Stimulated activated CD8-positive, alpha-beta memory T cell treated with anti-CD3 and anti-CD28 coated beads, Interleukin-15, amount 100 ng/mL, for 1 hour (primary cell): ENCODE results near the gene ASPRV1.

Experiments
- DNase-seq: peaks from one replicate; pipeline ENCODE4 v3.0.0-alpha.2; 2020; ENCODE audit warnings: low read depth

ASPRV1 gene

DNA sequence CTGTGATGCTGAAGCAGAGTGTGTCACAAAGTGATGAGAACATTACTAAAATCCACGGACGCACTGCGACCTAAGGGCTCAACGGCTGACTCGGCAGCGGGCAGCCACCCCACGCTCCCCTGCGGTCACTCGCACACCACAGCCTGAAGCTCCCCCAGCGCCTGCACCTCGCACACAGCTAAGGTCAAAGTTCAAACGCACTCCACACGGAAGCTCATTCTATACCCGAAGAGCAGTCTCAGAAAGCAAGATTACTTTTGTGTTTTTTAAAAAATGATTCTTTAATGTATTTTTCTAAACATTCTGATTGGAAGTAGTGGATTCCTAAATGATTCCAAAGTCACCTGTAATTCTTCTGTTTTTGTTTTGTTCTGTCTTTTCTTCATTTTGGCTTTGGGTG lies 21.7 kb downstream of the ASPRV1 start:
- no peak for DNase-seq

DNA sequence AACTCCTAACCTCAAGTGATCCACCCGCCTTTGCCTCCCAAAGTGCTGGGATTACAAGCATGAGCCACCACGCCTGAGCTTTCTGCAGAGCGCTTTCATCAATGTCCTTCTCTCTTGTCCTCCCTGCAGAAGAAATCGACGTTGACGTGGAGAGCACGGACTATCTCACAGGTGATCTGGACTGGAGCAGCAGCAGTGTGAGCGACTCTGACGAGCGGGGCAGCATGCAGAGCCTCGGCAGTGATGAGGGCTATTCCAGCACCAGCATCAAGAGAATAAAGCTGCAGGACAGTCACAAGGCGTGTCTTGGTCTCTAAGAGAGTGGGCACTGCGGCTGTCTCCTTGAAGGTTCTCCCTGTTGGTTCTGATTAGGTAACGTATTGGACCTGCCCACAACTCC lies 23.5 kb downstream of the ASPRV1 start:
- no peak for DNase-seq

DNA sequence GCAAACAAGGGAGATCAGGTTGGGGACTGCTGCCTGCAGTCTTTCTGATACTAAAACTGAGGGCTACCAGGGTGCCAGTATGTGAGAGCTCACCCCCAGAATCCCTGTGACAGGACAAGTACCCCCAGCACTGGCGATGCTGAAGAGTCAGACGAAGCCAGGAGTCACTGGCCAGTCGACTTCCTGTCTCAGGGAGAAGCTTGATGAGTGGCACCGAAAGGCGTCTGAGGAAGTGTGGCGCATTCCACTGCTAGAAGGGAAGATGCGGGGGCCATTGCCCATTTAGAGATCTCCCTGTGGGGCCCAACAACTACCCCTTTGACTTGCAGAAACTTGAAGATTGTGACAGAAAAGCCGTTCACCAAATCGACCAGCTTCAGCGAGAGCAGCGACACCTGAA lies 24.5 kb downstream of the ASPRV1 start:
- DNase-seq = no peak

DNA sequence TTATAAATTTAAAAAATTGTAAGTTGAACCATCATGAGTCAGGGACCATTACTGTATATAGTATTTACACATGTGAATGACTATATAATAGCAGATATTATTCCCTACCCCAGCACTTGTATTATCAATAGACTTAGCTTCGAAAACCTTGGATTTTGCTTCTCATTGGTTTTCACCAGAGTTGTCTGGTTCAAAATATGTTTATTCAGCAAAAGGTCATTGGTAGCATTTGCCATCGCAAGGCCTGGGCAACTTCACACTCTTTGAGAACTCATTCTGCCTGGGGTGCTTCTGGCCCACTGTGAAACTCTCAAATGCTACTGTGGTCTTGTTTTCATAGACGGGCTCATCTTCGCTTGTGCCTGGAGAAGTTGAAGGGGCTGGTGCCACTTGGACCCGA lies 26.4 kb downstream of the ASPRV1 start:
- DNase-seq = no peak

DNA sequence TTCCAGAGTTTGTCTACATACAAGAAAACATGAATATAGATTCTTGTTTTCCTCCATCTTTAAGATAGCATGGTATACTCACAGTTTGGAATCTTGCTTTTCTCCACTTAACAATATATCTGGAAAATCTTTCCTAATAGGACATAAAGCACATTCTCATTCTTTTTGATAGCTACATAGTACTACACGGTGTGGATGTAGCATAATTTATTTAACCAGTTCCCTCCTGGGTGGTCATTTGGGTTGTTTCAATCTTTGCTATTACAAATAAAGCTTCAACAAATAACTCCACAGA lies 26.9 kb downstream of the ASPRV1 start:
- DNase-seq = no peak

DNA sequence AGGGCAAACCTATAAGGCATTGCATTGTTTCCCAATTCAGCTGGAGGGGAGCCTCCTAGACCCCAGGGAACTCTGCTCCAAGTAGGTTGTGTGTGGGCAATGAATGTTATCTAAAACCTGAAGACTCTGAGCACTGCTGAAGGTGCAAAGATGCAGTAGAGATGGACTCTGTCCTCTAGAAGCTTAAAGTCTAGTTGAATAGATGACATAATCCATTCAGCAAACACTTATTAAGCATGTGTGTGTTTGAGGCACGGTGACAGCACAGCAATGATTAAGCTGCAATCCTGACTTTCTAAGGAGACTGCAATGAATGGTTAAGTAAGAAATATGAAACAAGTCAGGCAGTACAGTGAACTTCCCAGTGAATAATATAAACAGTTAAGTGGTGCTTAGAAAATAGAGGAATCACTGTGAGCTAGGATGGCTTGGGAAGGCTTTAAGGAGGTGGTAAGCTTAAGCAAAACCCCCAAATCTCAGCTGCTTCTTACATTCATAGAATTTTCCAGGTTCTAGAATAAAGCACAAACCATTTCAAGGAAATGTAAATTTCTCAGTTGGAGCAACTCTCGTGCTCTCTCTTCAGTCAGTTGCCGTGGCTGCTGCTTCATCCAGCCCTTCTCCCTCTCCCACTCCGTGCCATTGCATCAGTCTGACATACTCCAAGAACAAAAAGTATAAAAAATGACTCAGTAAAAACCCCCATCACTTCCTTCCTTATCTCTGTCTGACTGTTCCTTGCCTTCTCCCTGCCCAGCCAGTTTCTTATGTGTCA lies 27.4 kb downstream of the ASPRV1 start:
- DNase-seq = no peak

DNA sequence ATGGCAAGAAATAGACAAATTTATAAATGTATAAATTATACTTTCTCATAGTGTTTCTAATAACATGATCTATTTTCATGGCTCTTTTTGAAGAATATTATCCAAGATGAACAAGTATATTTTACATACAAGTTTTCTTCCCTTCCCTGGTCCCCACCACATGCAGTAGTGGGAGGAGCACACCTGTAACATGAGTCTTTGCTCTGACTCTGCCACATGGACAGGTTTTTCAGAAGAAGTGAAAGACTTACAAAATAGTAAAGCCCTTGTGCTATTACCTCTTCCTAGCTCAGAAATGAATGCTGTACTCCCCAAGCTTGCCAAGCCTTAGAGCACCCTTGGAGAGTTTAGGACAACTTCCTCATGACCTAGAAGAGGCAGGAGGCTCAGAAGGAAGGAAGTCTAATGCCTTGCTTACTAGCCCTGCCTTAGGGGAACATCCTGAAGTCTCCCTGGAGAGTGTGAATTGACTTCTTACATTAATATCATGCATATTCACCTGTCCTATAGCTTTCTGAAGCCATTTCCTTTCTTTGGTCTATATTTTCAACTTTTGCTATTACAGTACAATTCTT lies 28.1 kb downstream of the ASPRV1 start:
- no peak for DNase-seq

DNA sequence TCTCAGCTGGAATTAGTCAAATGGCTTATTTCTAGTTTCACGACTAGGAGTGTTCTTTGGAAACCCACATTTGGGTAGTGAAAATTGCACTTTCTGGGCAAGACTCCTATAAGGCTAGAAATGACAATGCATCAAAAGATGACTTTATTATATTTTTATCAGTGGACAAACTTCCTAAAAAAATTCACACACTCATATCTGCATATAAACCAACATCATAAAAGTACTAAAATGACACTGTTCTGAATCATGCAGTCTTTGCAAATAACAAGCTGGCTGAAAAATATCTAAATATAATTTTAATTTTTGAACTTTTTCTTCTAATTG lies 28.9 kb downstream of the ASPRV1 start:
- no peak for DNase-seq

DNA sequence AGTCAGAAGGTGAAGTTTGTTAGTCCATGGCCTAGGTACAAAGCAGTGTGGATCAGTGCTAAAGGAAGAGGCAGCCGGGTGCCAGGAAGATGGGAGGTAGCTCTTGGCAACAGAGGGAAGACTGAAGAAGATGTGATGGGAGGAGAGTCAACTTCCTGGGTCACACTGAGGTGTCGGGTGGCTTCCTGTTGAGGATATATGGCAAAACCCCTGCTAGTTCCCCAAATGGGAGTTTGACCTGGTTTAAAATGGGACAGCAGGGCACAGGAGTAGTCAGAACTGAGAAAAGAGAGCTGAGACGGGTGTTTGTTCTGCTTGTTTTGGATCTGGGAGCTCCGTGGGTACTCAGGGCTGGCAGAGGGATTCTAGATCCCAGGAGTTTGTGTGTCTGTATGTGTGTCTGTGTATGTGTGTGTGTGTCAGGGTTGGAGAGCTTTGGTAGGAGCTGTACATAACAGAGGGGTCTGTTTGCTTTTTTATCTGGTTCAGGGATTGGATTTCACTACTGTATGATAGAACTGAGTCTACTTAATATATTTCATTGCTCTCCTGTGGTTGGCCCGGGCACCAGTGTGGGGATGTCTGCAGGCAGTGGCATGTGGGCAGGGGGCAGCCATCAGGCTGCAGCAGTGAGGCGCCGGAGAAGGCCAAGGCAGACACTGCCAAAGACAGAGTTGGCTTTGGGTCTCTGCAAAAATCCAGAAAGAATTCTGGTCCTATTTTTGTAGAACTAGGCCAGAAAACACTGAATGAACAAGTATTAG lies 29.4 kb downstream of the ASPRV1 start:
- DNase-seq = no peak

DNA sequence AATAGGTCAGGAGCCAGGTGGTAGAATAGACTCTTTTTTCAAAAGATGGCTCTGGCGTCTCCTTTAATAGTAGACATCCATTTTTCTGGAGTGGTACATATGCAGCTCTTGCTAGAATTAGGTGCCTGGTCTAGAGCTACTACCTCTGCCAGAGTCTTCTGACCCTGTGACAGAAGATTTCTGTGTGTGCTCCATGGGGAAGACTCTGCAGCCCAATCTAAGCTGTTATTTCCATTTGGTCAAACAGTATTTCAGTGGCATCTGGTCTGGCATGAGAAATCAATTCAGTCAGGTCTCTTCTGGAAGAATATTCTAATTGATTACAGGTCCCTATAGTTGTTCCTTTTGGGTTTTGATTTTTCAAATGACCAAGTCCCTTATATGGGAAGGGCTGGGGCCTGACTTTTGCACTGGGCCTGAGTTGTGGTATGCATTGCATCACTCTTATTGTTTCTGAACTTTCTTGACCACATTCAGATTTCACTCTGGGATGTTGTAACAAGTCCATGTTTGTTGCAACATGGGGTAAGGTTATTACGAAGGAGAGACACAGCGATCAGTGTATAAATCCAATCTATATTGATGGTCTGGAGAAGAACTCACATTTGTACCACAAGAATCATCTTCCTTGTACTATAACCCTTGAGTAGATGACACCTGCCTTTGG lies 34.4 kb downstream of the ASPRV1 start:
- DNase-seq = no peak

DNA sequence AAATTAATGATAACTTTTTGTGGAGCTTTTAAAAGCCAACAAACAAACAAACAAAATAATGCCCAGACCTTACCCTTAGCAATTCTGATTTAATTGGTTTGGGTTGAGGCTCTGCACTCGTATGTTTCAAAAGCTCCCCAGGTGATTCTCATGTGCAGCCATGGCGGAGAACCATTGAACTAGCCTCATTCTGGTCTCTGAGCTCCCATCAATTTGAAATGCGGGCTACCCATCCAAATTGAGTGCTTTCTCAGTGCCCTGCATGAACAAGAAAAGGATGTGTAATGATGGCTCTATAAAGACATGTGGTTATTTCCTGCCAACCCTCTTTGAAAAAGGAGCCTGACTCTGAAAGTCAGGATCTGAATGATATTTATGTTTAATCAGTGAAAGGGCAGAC lies 38.3 kb downstream of the ASPRV1 start:
- DNase-seq = no peak

DNA sequence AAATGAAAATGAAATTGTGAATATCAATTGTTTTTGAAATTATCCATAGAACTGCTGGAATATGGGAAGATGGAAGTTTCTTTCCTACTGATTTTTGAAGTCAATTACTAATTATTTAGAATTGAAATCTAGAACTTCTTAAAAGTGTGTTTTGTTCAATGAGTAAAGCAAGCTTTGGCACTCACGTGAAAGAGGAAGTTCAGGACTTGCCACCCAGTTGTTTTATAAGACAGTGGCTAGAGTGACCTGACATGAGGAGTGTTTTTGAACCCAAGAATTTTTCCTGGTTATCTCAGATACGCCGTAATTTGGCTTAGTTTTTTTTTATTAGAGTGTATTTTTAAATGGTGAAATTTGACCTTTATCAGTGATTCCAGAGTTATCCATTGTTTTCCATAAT lies 43.0 kb downstream of the ASPRV1 start:
- DNase-seq = no peak

DNA sequence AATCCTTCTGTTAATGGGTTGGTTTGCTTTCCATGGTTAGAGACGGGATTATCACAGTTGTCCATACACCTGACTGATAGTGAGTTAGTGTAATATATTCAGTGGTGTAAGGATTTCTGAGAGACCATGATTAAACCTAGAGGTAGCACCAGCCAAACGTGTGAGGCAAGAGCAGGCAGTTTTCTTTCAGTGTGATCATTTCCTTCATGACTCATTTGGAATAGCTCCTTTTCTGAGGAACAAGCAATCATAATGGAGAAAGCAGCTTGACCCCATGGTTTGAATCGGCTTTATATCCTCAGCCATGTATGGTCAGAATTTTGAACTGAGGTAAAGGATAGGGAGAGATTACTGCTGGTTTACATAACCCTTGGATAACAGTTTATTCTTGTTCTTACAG lies 43.6 kb downstream of the ASPRV1 start:
- DNase-seq = no peak

DNA sequence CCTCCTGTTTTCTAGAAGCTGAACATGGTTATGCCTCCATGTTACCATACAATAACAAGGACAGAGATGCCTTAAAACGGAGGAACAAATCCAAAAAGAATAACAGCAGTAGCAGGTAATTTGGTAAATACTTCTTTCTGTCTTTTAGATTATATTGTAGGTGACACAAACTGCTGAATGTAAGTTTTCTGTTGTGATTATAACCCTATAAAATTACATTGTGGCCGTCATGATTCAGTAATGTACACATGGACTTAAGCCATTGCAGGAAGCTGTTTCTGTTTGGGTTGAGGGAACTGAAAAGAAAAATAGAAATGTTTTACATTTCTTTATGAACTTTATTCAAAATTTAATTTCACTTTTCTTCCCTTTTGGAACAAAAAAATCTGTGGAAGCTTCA lies 45.3 kb downstream of the ASPRV1 start:
- no peak for DNase-seq

DNA sequence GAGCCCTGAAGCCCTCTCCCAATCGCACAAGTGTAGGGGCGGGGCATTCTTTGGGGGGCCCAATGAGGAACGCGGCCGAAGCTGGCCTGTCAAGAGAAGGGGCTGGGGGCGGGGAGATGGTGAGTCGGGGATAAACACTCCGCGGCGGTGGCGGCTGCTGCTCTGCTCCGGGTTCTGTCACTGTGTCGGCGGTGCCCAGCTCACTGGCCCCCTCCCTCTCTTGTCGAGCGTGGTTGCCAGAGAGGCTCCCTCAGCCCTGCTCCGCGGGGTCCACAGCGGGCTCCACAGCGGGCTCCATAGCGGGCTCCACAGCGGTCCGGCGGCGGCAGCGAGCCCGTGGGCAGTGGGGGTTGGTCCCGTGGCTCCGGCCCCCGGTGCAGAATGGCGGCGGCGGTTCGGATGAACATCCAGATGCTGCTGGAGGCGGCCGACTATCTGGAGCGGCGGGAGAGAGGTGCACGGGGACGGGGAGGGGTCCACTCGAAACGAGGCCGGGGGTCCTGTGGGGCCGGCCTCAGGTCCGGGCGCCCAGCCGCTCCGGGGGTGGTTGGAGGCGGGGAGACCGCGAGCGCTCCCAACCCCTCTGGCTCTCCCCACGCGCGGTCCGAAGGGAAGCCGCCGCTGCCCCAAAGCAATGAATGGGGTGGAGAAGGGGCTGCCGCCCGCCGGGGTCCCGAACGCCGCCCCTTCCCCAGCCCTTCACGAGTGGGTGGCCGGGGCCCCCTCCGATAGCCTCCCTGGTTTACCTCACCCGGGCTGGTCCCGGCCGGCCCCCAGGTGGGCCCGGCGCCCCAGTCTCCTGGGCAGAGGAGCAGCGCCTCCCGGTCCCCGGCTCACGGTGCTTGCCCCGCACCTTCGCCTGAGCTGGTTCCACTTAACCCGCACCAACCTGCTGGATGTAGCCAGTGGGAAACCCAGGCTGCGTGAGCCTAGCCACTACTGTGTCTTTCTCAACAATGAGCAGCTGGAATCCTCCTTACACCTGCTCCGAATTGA lies 46.2 kb downstream of the ASPRV1 start, which contains the start of gene MXD1:
Gene MXD1, plus strand, starts transcription at position 160 of the 996 bp plus-strand sequence. Its CDS starts 222 bp downstream, at position 382.
- DNase-seq = no peak

DNA sequence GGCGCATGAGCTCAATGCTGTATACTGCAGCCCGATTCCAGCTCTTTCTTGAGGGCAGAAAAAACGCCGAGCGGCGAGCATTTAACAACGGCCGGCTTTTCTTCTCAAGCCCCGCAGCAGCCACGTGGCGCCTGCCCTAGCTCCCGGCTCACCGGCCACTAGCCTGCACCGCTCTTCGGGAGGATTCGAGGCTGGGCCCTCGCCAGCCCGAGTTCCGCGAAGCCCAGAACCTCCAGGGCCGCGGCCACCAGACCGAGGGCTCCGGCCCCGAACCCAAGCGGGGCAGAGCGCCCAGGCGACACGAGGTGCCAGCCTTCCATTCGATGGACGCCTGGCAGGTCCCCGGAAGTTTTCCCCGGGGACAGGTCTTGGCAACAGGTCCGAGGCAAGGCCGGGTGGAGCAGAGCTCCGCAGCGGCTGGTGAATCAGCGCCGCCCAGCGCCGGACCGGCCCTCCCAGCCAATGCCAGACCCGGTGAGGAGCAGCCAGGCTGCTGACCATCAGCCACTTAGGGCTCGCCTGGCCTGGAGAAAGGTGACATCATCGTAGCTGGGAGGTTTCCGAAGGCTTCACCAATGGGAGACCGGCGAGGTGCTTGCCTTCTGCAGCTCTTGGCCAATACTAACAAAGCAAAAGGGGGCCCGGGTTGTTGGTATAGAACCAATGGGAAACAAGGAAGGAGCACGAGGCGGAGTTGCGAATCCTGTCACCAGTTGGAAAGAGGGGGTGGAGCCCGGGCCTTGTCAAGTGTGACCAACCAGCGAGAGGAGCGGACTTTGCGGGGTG lies 47.1 kb downstream of the ASPRV1 start:
- peak; percentile 99 for DNase-seq

DNA sequence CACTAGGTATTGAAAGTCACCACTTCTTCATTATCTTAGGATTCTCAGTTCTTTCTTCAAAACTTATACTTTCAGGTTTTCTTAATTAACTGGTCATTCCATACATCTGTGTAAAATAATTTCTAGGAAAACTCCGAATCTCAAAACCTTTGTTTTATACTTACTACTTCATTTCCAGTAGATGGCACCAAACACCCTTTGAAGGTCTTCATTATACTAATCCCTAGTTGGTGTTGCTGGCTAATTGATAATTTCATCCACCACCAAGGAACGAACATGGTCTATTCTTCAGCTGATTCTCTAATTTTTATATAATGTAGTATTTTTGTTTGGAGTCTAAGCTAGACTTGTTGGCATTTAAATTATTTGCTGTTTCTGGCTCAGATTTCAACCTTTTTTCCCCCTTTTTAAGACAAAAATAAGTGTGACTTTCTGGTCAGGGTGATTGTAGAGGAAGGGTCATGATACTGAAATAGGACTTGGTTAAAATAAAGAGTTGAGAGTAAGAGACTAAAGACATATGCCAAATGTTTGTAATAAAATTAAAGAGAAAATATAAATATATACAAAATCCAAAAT lies 49.4 kb downstream of the ASPRV1 start:
- no peak for DNase-seq
